ENCODE data around the gene HMMR.
"Not testable (repeated sequence)": the region's sequence is repeated elsewhere in the genome, so short reads cannot be mapped to it uniquely, and the experiment has no call there.

GRCh38 chr5:163536442-163536841 is 76.0 kb downstream of the HMMR start:
- TF ChIP-seq CTCF (IDR thresholded peaks at IDR 0.05; ENCODE audit: insufficient read depth, low read length); POLR2AphosphoS5 (IDR thresholded peaks at IDR 0.05; ENCODE audit: low read depth); REST (IDR thresholded peaks at IDR 0.05; ENCODE audit: insufficient replicate concordance, low read depth); GABPA (IDR thresholded peaks at IDR 0.05; ENCODE audit: low read depth): not testable (repeated sequence)
